HCT116 (cell line): ENCODE results near the gene CARD14. TPM values are rescaled to one million over a fixed set of nuclear protein-coding genes. Genes with fewer than 3 reads are reported as not detected.

ENCODE experiments used
- ATAC-seq: fragments of 200-7000 bp; cut with Tn5 transposase; 2 replicates; pipeline ENCODE4 v1.9.1; 2020; ENCODE audit warnings: mild to moderate bottlenecking, moderate library complexity
- BruUV-seq: library from RNA; stranded (reverse); fragments of 400-500 nt; replicated peaks from 2 replicates; lab custom pipeline; 2021; lab: Mats Ljungman, UMichigan
- CTCF ChIA-PET: fragments of 300-600 bp; sonication (Branson Sonifier 250); formaldehyde crosslinking; loops from one replicate; lab custom pipeline; 2021; ENCODE audit warnings: antibody characterized with exemption; lab: Charles Lee
- POLR2A ChIA-PET: fragments of 300-600, 350-600 bp; sonication (Branson Sonifier 250); formaldehyde crosslinking; loops from one replicate; lab custom pipeline; 2021; ENCODE audit warnings: antibody characterized with exemption; lab: Charles Lee
- RAD21 ChIA-PET, 2 experiments: fragments of 300-600 bp; sonication (Branson Sonifier 250); formaldehyde crosslinking; loops; one replicate each; lab custom pipeline; 2023; ENCODE audit warnings: low total read pairs in 2 of 2; ENCODE audit not compliant: uncharacterized antibody in 2 of 2, unreplicated experiment in 2 of 2, low non-redundant PET in 1 of 2; lab: Charles Lee
- DNase-seq: peaks from one replicate; pipeline ENCODE4 v3.0.0-alpha.2; 2010; ENCODE audit warnings: low read depth, low spot score
- H2AFZ ChIP-seq: fragments of 200-600 bp; shearing (Covaris generic), sonication (generic); 2 replicates; pipeline ENCODE4 v1.6.1; 2017; ENCODE audit warnings: low read depth, mixed run types, mixed read lengths, antibody characterized with exemption, low read length; ENCODE audit not compliant: poor library complexity, severe bottlenecking
- H3K27ac ChIP-seq: 2 replicates; pipeline ENCODE4 v1.5.1; 2012; ENCODE audit warnings: low read depth, low read length
- H3K27me3 ChIP-seq: fragments of 200-600 bp; sonication (generic); 2 replicates; pipeline ENCODE4 v1.6.1; 2016; ENCODE audit warnings: mixed run types, low read length, mixed read lengths; ENCODE audit not compliant: insufficient read depth
- H3K36me3 ChIP-seq, 2 experiments: fragments of 200-500 bp in 1 of 2; fragments of 200-600 bp in 1 of 2; sonication (Bioruptor generic) in 1 of 2; sonication (generic) in 1 of 2; 2 replicates each; pipeline versions ENCODE4 v1.5.1 to v1.6.1; 2014 to 2016; ENCODE audit warnings: low read length in 2 of 2, inconsistent platforms in 1 of 2, mixed read lengths in 1 of 2, mixed run types in 1 of 2; ENCODE audit not compliant: insufficient read depth in 2 of 2, control insufficient read depth in 1 of 2
- H3K4me1 ChIP-seq, 2 experiments: fragments of 200-600 bp in 1 of 2; sonication (generic) in 1 of 2; 2 replicates each; pipeline versions ENCODE4 v1.5.1 to v1.6.1; 2012 to 2017; ENCODE audit warnings: low read length in 2 of 2, inconsistent platforms in 1 of 2, mild to moderate bottlenecking in 1 of 2, mixed read lengths in 1 of 2, mixed run types in 1 of 2, moderate library complexity in 1 of 2; ENCODE audit not compliant: insufficient read depth in 2 of 2, control insufficient read depth in 1 of 2
- H3K4me2 ChIP-seq: fragments of 200-600 bp; sonication (generic); 2 replicates; pipeline ENCODE4 v1.6.1; 2017; ENCODE audit warnings: mixed run types, low read length, mixed read lengths
- H3K4me3 ChIP-seq, 2 experiments: fragments of 200-600 bp in 1 of 2; sonication (generic) in 1 of 2; replicated peaks in 1 of 2; 2 replicates each; pipeline ENCODE4 v1.5.1; 2011 to 2016; ENCODE audit warnings: low read length in 2 of 2, control low read depth in 1 of 2, low read depth in 1 of 2, mild to moderate bottlenecking in 1 of 2, mixed read lengths in 1 of 2, mixed run types in 1 of 2
- H3K79me2 ChIP-seq: fragments of 200-600 bp; sonication (generic); 2 replicates; pipeline ENCODE4 v1.6.1; 2017; ENCODE audit warnings: mild to moderate bottlenecking, mixed run types, low read length, moderate library complexity, mixed read lengths; ENCODE audit not compliant: insufficient read depth
- H3K9ac ChIP-seq: fragments of 200-600 bp; sonication (generic); 2 replicates; pipeline ENCODE4 v1.6.1; 2016; ENCODE audit warnings: low read length, mixed read lengths
- H3K9me2 ChIP-seq: fragments of 200-600 bp; sonication (generic), shearing (Covaris generic); 2 replicates; pipeline ENCODE4 v1.6.1; 2017; ENCODE audit warnings: mixed run types, mild to moderate bottlenecking, moderate library complexity; ENCODE audit not compliant: insufficient read depth
- H3K9me3 ChIP-seq, 2 experiments: fragments of 200-500 bp in 1 of 2; fragments of 200-600 bp in 1 of 2; sonication (Bioruptor generic) in 1 of 2; sonication (generic) in 1 of 2; 2 replicates each; pipeline ENCODE4 v1.6.1; 2014 to 2017; ENCODE audit warnings: low read length in 2 of 2, mixed read lengths in 2 of 2, inconsistent platforms in 1 of 2, low read depth in 1 of 2, mild to moderate bottlenecking in 1 of 2, mixed run types in 1 of 2, moderate library complexity in 1 of 2; ENCODE audit not compliant: control insufficient read depth in 1 of 2, insufficient read depth in 1 of 2
- H4K20me1 ChIP-seq: fragments of 200-600 bp; sonication (generic), shearing (Covaris generic); 2 replicates; pipeline ENCODE4 v1.6.1; 2017; ENCODE audit warnings: mixed run types, mild to moderate bottlenecking, moderate library complexity; ENCODE audit not compliant: insufficient read depth
- EGR1 ChIP-seq: IDR thresholded peaks from 2 replicates; pipeline ENCODE4 v1.6.1; 2012; ENCODE audit warnings: low read depth
- EZH2 ChIP-seq: fragments of 200-600 bp; sonication (generic); IDR thresholded peaks from 2 replicates; pipeline ENCODE4 v1.6.1; 2017; ENCODE audit warnings: antibody characterized with exemption, mixed run types
- FOSL1 ChIP-seq: IDR thresholded peaks from 2 replicates; pipeline ENCODE4 v1.6.1; 2012; ENCODE audit warnings: low read depth
- POLR2AphosphoS5 ChIP-seq: IDR thresholded peaks from 2 replicates; pipeline ENCODE4 v1.6.1; 2011; ENCODE audit warnings: mild to moderate bottlenecking, low read depth, low read length, moderate library complexity
- RAD21 ChIP-seq: IDR thresholded peaks from 2 replicates; pipeline ENCODE4 v1.6.1; 2012; ENCODE audit warnings: low read depth, mild to moderate bottlenecking
- SIN3A ChIP-seq: IDR thresholded peaks from 2 replicates; pipeline ENCODE4 v1.6.1; 2012; ENCODE audit warnings: low read depth
- ZFX ChIP-seq: fragments of 450-650 bp; IDR thresholded peaks from 2 replicates; pipeline ENCODE4 v1.6.1; 2017
- intact Hi-C: fragments of 100-400 bp; cut with micrococcal nuclease; formaldehyde crosslinking; loops from 2 replicates; pipeline ENCODE4 v1.10.0; 2022
- total RNA-seq: library from RNA; stranded (reverse); gene quantifications from one replicate; pipeline ENCODE4 v1.2.1, GENCODE V29; 2021; ENCODE audit not compliant: unreplicated experiment
- TF ChIP-seq, protein P1 (sequence below), 3 experiments: fragments of 200-600 bp in 1 of 3; sonication (generic) in 1 of 3; IDR thresholded peaks in 2 of 3; conservative IDR thresholded peaks in 1 of 3; 2 replicates each; pipeline ENCODE4 v1.5.1; 2012 to 2017; ENCODE audit warnings: low read depth in 2 of 3, low read length in 2 of 3, antibody characterized with exemption in 1 of 3, borderline replicate concordance in 1 of 3, control low read depth in 1 of 3, mild to moderate bottlenecking in 1 of 3, mixed read lengths in 1 of 3, mixed run types in 1 of 3, moderate library complexity in 1 of 3; ENCODE audit not compliant: insufficient read depth in 1 of 3
- TF ChIP-seq, protein P2 (sequence below): IDR thresholded peaks from 2 replicates; pipeline ENCODE4 v1.6.1; 2011; ENCODE audit warnings: mild to moderate bottlenecking, low read length, moderate library complexity; ENCODE audit not compliant: insufficient replicate concordance; ENCODE audit errors: extremely low read depth
- TF ChIP-seq, protein P3 (sequence below): IDR thresholded peaks from 2 replicates; pipeline ENCODE4 v1.6.1; 2012; ENCODE audit warnings: low read depth

The CARD14 gene
- total RNA-seq, 1 experiment from 2014 or later = 0.25 TPM

DNA sequence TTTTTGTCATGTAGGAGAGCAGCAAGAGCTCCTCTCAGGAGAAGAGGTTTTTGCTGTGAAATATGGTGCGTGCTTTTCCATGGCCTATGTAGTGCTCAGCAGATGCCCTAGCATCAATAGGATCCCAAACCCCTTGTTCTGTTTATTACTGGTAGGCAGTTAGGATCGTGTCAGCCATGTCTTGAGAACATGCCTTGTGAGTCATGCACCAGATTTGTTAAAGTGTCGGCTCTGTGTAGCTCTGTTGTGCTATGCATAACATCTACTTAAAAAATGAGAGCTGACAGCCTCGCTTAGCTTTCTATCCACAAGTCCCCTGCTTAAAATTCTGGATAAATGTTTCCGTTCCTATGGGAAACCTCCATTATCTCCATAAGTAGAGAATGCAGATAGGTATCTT lies 18.5 kb upstream of the CARD14 start:
- DNase-seq (no peak), ATAC-seq (no peak)
- Histone ChIP-seq H3K36me3 (no peaks in the 10 kb centered on the region), H3K79me2 (peaks cover 22% of the 10 kb centered on the region), H3K27ac (no peak overlapping the region), H2AFZ (no peak overlapping the region), H3K9ac (no peak overlapping the region), H3K9me3 (0 out of 4 replicates have a peak, but pooled peaks cover 4% of the 10 kb centered on the region in 2 experiments), H3K4me2 (no peak overlapping the region), H3K27me3 (no peaks in the 10 kb centered on the region), H4K20me1 (no peaks in the 10 kb centered on the region), H3K9me2 (no peaks in the 10 kb centered on the region), H3K4me3 (no peak overlapping the region), H3K4me1 (peaks cover 0 to 6% of the 10 kb centered on the region in 2 experiments; a peak in 2 of 4 replicates)
- TF ChIP-seq, protein P1, sequence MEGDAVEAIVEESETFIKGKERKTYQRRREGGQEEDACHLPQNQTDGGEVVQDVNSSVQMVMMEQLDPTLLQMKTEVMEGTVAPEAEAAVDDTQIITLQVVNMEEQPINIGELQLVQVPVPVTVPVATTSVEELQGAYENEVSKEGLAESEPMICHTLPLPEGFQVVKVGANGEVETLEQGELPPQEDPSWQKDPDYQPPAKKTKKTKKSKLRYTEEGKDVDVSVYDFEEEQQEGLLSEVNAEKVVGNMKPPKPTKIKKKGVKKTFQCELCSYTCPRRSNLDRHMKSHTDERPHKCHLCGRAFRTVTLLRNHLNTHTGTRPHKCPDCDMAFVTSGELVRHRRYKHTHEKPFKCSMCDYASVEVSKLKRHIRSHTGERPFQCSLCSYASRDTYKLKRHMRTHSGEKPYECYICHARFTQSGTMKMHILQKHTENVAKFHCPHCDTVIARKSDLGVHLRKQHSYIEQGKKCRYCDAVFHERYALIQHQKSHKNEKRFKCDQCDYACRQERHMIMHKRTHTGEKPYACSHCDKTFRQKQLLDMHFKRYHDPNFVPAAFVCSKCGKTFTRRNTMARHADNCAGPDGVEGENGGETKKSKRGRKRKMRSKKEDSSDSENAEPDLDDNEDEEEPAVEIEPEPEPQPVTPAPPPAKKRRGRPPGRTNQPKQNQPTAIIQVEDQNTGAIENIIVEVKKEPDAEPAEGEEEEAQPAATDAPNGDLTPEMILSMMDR (IDR thresholded peaks at IDR 0.05 in 2 of 3, conservative IDR thresholded peaks at IDR 0.05 in 1 of 3; ENCODE audit: borderline replicate concordance in 1 of 3, insufficient read depth in 1 of 3, low read depth in 2 of 3, low read length in 2 of 3) = no peak
- no peak for TF ChIP-seq EZH2
- TF ChIP-seq FOSL1 = no peak
- no peak for TF ChIP-seq ZFX
- TF ChIP-seq, protein P2, sequence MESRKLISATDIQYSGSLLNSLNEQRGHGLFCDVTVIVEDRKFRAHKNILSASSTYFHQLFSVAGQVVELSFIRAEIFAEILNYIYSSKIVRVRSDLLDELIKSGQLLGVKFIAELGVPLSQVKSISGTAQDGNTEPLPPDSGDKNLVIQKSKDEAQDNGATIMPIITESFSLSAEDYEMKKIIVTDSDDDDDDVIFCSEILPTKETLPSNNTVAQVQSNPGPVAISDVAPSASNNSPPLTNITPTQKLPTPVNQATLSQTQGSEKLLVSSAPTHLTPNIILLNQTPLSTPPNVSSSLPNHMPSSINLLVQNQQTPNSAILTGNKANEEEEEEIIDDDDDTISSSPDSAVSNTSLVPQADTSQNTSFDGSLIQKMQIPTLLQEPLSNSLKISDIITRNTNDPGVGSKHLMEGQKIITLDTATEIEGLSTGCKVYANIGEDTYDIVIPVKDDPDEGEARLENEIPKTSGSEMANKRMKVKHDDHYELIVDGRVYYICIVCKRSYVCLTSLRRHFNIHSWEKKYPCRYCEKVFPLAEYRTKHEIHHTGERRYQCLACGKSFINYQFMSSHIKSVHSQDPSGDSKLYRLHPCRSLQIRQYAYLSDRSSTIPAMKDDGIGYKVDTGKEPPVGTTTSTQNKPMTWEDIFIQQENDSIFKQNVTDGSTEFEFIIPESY = no peak
- no peak for TF ChIP-seq POLR2AphosphoS5
- TF ChIP-seq RAD21 = no peak
- no peak for TF ChIP-seq EGR1
- TF ChIP-seq SIN3A = no peak
- TF ChIP-seq, protein P3, sequence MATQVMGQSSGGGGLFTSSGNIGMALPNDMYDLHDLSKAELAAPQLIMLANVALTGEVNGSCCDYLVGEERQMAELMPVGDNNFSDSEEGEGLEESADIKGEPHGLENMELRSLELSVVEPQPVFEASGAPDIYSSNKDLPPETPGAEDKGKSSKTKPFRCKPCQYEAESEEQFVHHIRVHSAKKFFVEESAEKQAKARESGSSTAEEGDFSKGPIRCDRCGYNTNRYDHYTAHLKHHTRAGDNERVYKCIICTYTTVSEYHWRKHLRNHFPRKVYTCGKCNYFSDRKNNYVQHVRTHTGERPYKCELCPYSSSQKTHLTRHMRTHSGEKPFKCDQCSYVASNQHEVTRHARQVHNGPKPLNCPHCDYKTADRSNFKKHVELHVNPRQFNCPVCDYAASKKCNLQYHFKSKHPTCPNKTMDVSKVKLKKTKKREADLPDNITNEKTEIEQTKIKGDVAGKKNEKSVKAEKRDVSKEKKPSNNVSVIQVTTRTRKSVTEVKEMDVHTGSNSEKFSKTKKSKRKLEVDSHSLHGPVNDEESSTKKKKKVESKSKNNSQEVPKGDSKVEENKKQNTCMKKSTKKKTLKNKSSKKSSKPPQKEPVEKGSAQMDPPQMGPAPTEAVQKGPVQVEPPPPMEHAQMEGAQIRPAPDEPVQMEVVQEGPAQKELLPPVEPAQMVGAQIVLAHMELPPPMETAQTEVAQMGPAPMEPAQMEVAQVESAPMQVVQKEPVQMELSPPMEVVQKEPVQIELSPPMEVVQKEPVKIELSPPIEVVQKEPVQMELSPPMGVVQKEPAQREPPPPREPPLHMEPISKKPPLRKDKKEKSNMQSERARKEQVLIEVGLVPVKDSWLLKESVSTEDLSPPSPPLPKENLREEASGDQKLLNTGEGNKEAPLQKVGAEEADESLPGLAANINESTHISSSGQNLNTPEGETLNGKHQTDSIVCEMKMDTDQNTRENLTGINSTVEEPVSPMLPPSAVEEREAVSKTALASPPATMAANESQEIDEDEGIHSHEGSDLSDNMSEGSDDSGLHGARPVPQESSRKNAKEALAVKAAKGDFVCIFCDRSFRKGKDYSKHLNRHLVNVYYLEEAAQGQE = no peak
- BruUV-seq = no TSS peak
- ChIA-PET RAD21 (no interaction called here), POLR2A (interaction anchor here (0.5 kb wide), 1 partner anchor 355 kb away, joined by 7 read pairs; the partner anchor contains the start of gene CBX8), CTCF (no interaction called here)
- intact Hi-C loops = no loop called here
